ENCODE results near the gene RWDD1.

The RWDD1 gene

GRCh38 chr6:116570856-116571682 lies at the start of gene RWDD1:
Gene RWDD1 (plus strand): TSS chr6:116571504. CDS start chr6:116571583, 79 bp downstream.
- peak within 1 kb of the TSS; percentile 98 for H3K4me3 ChIP-seq (ENCODE audit: control insufficient read depth, low read depth, low read length)
- TF ChIP-seq CTCF (conservative IDR thresholded peaks at IDR 0.05; ENCODE audit: control insufficient read depth, insufficient read depth, low read depth, low read length): no peak
- peak; percentile 99 for DNase-seq (ENCODE audit: low read depth)

- H3K4me3 ChIP-seq (ENCODE audit: control insufficient read depth, low read depth, low read length): no peak overlapping the region
- DNase-seq (ENCODE audit: low read depth): no peak
- TF ChIP-seq CTCF (conservative IDR thresholded peaks at IDR 0.05; ENCODE audit: control insufficient read depth, insufficient read depth, low read depth, low read length): no peak
Observed at GRCh38 chr6:116522896-116523295, 48.4 kb upstream of the RWDD1 start.

GRCh38 chr6:116524236-116524635 lies 47.1 kb upstream of the RWDD1 start:
- no peak for TF ChIP-seq CTCF (conservative IDR thresholded peaks at IDR 0.05; ENCODE audit: control insufficient read depth, insufficient read depth, low read depth, low read length)
- no peak overlapping the region for H3K4me3 ChIP-seq (ENCODE audit: control insufficient read depth, low read depth, low read length)
- DNase-seq (ENCODE audit: low read depth): no peak

- DNase-seq (ENCODE audit: low read depth): no peak
- H3K4me3 ChIP-seq (ENCODE audit: control insufficient read depth, low read depth, low read length): no peak overlapping the region
- TF ChIP-seq CTCF (conservative IDR thresholded peaks at IDR 0.05; ENCODE audit: control insufficient read depth, insufficient read depth, low read depth, low read length): no peak
Observed at GRCh38 chr6:116528133-116528532, 43.2 kb upstream of the RWDD1 start.

- no peak for TF ChIP-seq CTCF (conservative IDR thresholded peaks at IDR 0.05; ENCODE audit: control insufficient read depth, insufficient read depth, low read depth, low read length)
- no peak for DNase-seq (ENCODE audit: low read depth)
- no peak overlapping the region for H3K4me3 ChIP-seq (ENCODE audit: control insufficient read depth, low read depth, low read length)
Observed at GRCh38 chr6:116528780-116529179, 42.5 kb upstream of the RWDD1 start.

- H3K4me3 ChIP-seq (ENCODE audit: control insufficient read depth, low read depth, low read length): no peak overlapping the region
- DNase-seq (ENCODE audit: low read depth): no peak
- TF ChIP-seq CTCF (conservative IDR thresholded peaks at IDR 0.05; ENCODE audit: control insufficient read depth, insufficient read depth, low read depth, low read length): no peak
Observed at GRCh38 chr6:116529466-116530290, 41.6 kb upstream of the RWDD1 start.

All from fibroblast of mammary gland (primary cell).